ENCODE results near the gene GGCX.

The GGCX gene

GRCh38 chr2:85602476-85603234 is 41.4 kb upstream of the GGCX start, which contains the start of gene TMEM150A:
TSS of gene TMEM150A (minus strand) at chr2:85602698. CDS start at chr2:85601948, 750 bp downstream.
- peak; percentile 84 for DNase-seq (ENCODE audit: low read depth)
- TF ChIP-seq CTCF (conservative IDR thresholded peaks at IDR 0.05; ENCODE audit: control insufficient read depth, insufficient read depth, low read depth, low read length), result no peak
- peak within 1 kb of the TSS; percentile 92 for H3K4me3 ChIP-seq (ENCODE audit: control insufficient read depth, low read depth, low read length)

- peak overlapping the region; percentile 92 for H3K4me3 ChIP-seq (ENCODE audit: control insufficient read depth, low read depth, low read length)
- no peak for DNase-seq (ENCODE audit: low read depth)
- no peak for TF ChIP-seq CTCF (conservative IDR thresholded peaks at IDR 0.05; ENCODE audit: control insufficient read depth, insufficient read depth, low read depth, low read length)
These were observed 40.6 kb upstream of the GGCX start for GRCh38 chr2:85601771-85602475.

DNA sequence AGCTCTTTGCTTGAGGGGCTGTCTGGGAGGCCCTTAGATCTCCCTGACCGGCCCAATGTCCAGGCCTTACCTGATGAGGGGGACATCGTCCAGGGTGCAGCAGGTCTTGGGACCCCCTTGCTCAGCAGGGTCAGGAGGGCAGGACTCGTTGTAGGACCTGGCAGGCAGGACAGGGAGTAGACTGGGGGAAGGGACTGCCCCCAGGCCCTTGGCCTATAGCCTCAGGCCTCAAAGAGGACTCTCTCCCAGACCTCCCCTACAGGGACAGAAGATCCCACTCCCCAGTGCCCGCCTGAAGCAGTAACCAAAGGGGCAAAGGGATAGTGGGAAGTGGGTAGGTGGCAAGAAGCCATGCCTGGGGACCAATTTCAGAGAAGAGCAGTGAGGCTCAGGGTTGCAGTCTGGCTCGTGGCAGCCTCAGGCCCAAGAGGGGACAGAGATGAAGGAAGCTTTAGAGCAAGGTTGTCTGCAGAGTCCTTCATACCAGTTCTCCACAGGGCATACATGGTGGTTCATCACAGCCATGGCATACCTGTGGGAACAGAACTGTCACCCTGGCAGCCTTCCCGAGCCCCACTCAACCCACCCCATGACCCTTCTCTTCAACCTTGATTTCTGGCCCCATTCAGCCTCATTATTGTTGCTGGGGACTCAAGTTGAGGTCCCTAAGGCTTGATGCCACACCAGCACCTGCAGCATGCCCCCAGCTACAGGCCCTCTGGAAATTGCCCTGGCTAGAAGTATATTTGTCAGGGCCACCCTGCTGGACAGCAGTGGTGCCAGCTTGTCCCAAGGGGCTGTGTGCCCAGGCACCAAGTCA is 39.9 kb upstream of the GGCX start:
- peak overlapping the region; percentile 92 for H3K4me3 ChIP-seq (ENCODE audit: control insufficient read depth, low read depth, low read length)
- no peak for DNase-seq (ENCODE audit: low read depth)
- TF ChIP-seq CTCF (conservative IDR thresholded peaks at IDR 0.05; ENCODE audit: control insufficient read depth, insufficient read depth, low read depth, low read length), result no peak

GRCh38 chr2:85600235-85600575 is 38.9 kb upstream of the GGCX start:
- DNase-seq (ENCODE audit: low read depth), result no peak
- TF ChIP-seq CTCF (conservative IDR thresholded peaks at IDR 0.05; ENCODE audit: control insufficient read depth, insufficient read depth, low read depth, low read length), result no peak
- H3K4me3 ChIP-seq (ENCODE audit: control insufficient read depth, low read depth, low read length), result no peak overlapping the region

DNA sequence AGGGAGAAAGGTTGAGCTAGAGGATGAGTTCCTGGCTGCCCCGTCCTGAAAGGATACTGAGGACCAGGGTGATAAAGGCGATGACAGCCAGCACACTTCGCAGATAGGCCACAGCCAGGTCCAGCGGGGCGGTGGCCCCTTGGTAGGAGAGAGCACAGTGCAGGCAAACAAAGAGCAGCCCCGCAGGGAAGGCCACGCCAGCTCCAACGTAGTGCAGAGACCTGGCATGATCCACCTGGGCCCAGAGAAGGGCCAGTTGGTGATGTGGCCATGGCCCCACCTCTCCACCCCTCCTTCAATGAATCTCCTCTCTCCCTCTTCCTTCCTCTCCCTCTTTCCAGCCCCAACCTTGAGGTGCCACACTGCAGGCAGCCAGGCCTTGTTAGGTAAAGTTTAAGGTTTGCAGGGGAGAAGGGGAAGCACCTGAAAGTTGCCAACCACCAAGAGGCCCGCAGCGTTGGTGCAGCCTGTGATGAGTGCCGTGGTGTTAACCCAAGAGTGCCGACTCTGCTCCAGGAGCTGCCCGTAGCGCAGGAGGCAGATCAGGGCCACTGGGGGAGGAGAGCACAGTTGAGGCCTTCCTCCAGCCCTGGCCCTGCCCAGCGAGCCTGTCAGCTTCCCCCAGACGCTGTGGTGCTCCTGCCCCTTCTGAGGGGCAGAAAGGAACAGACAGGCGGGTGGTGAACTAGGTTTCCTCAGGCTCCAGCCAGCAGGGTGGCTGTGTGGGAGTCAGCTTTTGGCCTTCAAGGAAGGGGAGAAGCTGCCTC is 38.4 kb upstream of the GGCX start:
- no peak for DNase-seq (ENCODE audit: low read depth)
- no peak for TF ChIP-seq CTCF (conservative IDR thresholded peaks at IDR 0.05; ENCODE audit: control insufficient read depth, insufficient read depth, low read depth, low read length)
- no peak overlapping the region for H3K4me3 ChIP-seq (ENCODE audit: control insufficient read depth, low read depth, low read length)
